Kidney glomerular epithelial cell (primary cell): ENCODE measurements around the gene SHISA5.

ENCODE experiments used
- DNase-seq: peaks from one replicate; lab custom pipeline; 2025; lab: John Stamatoyannopoulos, UW

The SHISA5 gene

GRCh38 chr3:48431224-48432029 is 72.5 kb downstream of the SHISA5 start:
- no peak for DNase-seq

- no peak for DNase-seq
These were observed 73.3 kb downstream of the SHISA5 start for GRCh38 chr3:48430708-48431101.

GRCh38 chr3:48429960-48430707 is 73.8 kb downstream of the SHISA5 start, which contains the start of gene PLXNB1:
Gene PLXNB1 (minus strand): TSS chr3:48430086. CDS start chr3:48424611, 5,475 bp downstream.
- DNase-seq, result peak; percentile 31

- DNase-seq, result no peak
These were observed 74.5 kb downstream of the SHISA5 start for GRCh38 chr3:48429317-48429959.

- DNase-seq, result peak; percentile 79
These were observed 75.2 kb downstream of the SHISA5 start for GRCh38 chr3:48428572-48429316.

GRCh38 chr3:48428088-48428571 is 75.8 kb downstream of the SHISA5 start:
- no peak for DNase-seq

GRCh38 chr3:48427630-48427962 is 76.4 kb downstream of the SHISA5 start:
- peak; percentile 64 for DNase-seq

GRCh38 chr3:48426944-48427629 is 76.9 kb downstream of the SHISA5 start:
- DNase-seq, result peak; percentile 42

GRCh38 chr3:48426401-48426909 is 77.5 kb downstream of the SHISA5 start:
- no peak for DNase-seq

GRCh38 chr3:48425281-48425812 is 78.6 kb downstream of the SHISA5 start:
- peak; percentile 21 for DNase-seq

- no peak for DNase-seq
These were observed 79.9 kb downstream of the SHISA5 start for GRCh38 chr3:48423883-48424695.

- DNase-seq, result no peak
These were observed 80.6 kb downstream of the SHISA5 start for GRCh38 chr3:48423241-48423882.

GRCh38 chr3:48422681-48423080 is 81.3 kb downstream of the SHISA5 start:
- no peak for DNase-seq

GRCh38 chr3:48422272-48422671 is 81.7 kb downstream of the SHISA5 start:
- DNase-seq, result no peak

- DNase-seq, result no peak
These were observed 83.4 kb downstream of the SHISA5 start for GRCh38 chr3:48420561-48420960.

GRCh38 chr3:48419597-48419996 is 84.4 kb downstream of the SHISA5 start:
- no peak for DNase-seq

- DNase-seq, result no peak
These were observed 84.8 kb downstream of the SHISA5 start for GRCh38 chr3:48419149-48419548.

GRCh38 chr3:48418651-48419050 is 85.3 kb downstream of the SHISA5 start:
- DNase-seq, result no peak

GRCh38 chr3:48418140-48418539 is 85.8 kb downstream of the SHISA5 start:
- no peak for DNase-seq
